HG03060 (cell line): ENCODE data around the gene ADCY10.
"Not testable (repeated sequence)": the region's sequence is repeated elsewhere in the genome, so short reads cannot be mapped to it uniquely, and the experiment has no call there.

Source experiments
- ATAC-seq: cut with Tn5 transposase; IDR thresholded peaks from one replicate; pipeline ENCODE4 v1.9.1; 2021; ENCODE audit warnings: low read depth, moderate number of reproducible peaks; ENCODE audit not compliant: unreplicated experiment

The ADCY10 gene

DNA sequence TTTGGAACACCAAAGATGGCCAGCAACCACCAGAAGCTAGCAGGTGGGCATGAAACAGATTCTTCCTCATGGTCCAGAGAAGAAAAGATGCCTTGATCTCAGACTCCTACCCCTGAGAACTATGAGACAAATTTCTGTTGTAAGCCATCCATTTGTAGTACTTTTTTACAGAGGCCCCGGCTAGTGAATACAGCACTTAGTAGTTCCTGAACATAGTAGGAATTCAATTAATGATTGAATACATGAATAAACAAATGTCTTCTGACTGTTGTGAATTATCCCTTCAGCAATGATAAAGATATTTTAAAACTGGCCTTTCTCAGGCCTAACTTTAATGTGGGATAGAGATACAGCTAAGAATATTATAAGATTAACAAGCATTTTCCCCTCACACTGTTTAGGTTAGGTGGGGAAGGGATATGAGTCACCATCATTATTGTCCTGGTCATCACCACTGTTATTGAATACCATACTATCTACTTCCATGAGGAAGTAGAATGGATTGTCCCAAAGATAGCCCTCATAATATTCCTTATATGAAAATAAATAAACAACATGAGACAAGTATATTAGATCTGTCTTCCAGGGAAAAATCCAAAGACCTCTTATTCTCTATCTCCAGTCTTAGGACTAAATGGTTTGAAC, 51.4 kb downstream of the ADCY10 start:
- no peak for ATAC-seq

DNA sequence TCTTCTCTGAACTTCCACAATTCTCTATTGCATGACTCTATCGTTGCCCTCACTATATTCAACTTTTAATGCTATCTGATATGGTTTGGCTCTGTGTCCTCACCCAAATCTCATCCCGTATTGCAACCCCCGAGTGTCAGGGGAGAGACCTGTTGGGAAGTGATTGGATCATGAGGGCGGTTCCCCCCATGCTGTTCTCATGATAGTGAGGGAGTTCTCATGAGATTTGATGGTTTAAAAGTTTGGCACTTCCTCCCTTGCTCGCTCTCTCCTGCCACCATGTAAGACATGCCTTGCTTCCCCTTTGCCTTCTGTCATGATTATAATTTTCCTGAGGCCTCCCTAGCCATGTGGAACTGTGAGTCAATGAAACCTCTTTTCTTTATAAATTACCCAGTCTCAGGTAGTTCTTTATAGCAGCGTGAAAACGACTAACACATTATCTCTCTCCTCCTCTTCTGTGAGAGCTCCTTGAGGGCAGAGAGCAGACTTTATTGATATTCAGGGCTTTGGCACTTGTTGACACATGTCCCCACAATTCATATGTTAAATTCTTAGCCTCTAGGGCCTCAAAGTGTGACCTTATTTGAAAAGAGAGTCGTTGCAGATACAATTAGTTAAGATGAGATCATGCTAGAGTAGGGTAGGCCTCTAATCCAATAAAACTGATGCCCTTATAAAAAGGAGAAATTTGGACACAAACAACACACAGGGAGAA, 52.1 kb downstream of the ADCY10 start:
- ATAC-seq, result no peak

DNA sequence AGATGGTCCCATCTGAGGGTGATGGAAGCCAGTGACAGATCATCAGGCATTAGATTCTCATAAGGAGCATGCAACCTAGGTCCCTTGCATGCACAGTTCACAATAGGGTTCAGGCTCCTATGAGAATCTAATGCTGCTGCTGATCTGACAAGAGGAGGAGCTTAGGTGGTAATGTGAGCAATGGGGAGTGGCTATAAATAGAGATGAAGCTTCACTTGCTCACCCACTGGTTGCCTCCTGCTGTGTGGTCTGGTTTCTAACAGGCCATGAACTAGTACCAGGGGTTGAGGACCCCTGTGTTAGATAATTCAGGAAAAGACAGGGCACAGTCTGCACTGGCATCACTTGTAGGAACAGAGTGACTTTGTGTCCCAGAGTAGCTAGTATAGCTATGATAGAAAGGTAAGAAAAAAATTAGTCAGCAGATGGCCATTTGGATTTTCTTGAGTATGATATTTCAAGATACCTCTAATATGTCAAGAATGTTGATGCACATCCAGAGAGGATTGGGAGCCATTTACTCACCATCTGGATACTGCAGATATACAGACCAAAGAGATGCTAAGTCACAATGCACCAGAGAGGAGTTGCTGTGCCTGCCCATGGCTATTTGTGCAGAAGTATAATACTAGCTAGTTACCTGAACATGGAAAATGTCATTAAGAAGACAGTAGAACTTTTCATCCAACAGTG, 53.6 kb downstream of the ADCY10 start:
- no peak for ATAC-seq

DNA sequence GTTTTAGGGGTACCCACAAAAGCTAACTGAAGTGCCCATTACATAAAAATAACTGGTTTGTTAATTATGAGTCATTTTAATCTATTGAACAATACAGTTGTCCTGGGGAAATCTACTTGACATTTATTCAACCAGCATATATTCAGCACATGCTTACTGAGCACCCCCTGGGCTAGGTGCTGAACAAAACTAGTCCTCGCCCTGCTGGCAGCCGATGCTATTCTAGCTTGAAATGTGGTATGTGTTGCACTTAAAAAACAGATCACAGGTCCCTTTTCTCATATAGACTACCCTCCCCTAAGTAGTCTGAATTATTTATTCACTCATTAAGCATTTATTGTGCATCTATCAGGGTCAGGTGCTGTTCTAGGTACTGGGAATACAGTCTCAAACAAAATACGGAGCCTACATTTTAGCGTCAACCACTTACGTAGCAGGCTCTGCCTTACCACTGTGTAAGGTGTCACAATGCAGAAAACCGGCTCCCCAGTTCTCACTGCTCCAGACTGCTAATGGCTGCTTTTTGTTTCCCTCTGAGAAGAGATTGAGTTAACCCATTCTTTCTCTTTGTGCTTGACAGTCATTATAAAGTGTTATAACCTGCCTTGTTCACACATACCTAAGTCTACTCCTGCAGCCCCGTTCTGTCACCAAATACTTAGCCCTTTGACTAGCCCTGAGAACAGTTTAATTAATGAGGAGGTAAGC, 57.1 kb downstream of the ADCY10 start:
- no peak for ATAC-seq

DNA sequence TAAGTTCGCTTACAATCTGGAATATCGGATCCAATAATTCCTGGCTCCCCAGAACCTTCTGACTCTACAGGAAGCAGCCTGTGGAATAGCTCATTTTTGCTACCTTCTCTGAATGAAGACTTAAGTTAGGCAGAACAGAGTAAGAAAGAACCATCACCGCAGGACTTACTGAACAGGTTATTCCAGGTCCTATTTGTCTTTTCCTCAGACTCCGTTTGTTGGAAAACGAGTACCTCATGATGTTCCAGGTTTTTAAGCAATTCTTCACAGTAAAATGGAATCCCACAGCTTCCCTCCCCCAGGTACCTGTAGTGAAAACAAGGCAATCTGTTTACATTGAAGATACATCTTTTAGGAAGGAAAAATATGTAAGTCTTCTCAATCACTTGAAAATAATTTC, 59.8 kb downstream of the ADCY10 start:
- no peak for ATAC-seq

DNA sequence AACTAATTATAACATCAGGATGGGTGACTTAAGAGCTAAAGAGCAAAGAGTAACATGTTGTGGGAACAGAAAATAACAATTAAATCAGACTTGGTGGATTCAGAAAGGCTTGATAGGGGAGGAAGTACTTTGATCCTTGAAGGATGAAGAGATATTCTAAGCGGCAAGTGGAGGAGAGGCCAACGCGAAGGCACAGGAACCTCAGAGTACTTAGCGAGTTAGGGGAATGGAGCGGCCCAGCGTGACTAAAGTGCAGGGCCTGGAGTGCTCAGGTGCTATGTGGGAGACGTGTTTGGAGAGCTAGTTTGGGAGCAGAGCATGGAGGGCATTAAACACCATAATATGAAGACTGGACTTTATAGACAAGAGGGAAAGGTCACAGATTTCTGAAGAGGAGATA, 64.3 kb downstream of the ADCY10 start:
- no peak for ATAC-seq

DNA sequence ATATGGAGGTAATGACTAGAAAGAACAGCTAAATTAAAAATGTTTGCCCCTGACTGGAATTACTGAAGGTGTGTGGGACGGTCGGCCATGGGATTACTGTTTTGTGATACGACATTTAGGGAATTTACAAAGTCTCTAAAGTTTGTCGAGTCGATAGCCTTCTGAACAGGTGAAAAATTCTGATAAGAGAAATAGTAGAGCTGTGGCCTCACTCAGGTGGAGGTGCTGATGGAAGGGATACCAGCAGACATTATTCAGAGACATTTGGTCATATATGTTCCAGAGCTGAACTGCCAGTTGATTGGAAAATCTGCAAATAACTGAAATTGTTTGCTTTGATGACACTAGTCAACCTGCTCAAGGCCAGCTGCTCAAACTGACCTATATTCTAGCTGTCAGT, 71.1 kb downstream of the ADCY10 start:
- ATAC-seq, result no peak

DNA sequence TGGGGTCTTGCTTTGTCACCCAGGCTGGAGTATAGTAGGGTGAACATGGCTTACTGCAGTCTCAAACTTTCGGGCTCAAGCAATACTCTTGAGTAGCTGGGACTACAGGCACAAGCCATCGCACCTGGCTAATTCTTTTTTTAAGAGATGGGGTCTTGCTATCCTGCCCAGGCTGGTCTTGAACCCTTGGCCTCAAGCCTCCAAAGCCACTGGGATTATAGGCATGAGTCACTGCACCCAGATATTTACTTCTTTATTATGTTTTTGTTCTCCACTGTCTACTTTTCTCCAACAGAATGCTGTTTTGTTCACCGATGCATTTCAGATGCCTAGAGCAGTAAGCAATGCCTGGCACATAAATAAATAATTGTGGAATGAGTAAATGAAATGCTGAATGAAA, 72.4 kb downstream of the ADCY10 start:
- ATAC-seq, result no peak

DNA sequence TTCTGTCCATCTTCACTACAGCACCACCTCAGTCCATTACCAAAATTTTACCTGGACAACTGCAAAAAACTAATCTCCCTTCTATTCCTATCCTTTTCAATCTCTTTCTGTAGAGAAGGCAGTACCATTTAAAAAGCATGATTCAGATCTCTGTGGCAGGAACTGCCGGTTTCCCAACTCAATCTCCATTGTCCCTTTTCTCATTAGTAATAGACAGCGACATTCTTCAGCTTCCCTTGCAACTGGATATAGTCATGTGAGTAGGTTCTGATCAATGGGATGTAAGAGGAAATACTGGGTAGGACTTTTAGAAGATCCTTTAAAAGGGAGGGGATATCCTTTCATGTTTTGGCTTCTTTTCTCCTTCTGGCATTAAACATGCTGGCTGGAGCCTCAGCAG, 74.9 kb downstream of the ADCY10 start:
- ATAC-seq, result no peak

GRCh38 chr1:167837326-167837725, 76.6 kb downstream of the ADCY10 start:
- no peak for ATAC-seq

- ATAC-seq, result no peak
Measured at GRCh38 chr1:167836197-167836596, 77.7 kb downstream of the ADCY10 start.

DNA sequence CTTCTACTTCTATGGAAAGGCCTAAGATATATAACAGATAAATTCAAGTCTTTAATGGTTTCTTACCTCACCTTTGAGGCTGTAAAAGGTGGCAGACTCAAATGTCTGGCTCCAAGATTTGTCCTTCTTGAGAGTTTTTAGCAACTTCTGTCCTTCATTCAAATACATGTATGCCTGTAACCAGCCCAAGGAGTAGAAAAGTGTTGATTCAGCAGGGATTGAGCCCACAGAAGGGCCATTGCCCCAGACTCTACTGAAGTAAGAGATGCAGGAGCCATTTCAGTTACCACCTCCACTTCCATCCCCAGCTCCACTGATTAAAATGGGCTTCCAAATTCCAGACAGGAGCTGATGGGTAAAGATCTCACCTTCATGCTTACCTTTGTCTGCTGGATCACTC, 80.0 kb downstream of the ADCY10 start:
- no peak for ATAC-seq

DNA sequence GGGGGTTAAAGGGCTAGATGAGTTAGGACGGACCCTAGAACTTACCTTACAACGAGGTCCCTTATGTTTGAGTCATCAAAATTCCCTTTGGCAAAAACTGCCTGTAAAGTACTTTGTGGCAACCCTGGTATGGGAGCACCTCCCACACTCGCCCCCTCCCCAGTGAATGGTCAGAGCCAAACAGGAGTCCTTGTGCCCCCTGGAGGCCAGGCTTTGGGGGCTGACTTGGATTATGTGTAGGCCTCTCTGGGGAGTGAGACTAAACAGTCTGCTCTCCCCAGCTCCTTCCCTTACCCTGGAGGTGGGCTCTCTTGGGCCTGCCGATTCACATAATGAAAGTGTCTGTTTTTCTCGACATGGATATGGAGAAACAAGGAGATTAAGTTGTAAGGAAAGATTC, 81.2 kb downstream of the ADCY10 start:
- ATAC-seq, result no peak

- ATAC-seq, result not testable (repeated sequence)
Measured at GRCh38 chr1:167830668-167831067, 83.3 kb downstream of the ADCY10 start.

- ATAC-seq, result no peak
Measured at GRCh38 chr1:167829868-167830267, 84.1 kb downstream of the ADCY10 start.

GRCh38 chr1:167826127-167826526, 87.8 kb downstream of the ADCY10 start:
- ATAC-seq, result no peak

GRCh38 chr1:167825419-167826079, 88.4 kb downstream of the ADCY10 start:
- ATAC-seq, result no peak

DNA sequence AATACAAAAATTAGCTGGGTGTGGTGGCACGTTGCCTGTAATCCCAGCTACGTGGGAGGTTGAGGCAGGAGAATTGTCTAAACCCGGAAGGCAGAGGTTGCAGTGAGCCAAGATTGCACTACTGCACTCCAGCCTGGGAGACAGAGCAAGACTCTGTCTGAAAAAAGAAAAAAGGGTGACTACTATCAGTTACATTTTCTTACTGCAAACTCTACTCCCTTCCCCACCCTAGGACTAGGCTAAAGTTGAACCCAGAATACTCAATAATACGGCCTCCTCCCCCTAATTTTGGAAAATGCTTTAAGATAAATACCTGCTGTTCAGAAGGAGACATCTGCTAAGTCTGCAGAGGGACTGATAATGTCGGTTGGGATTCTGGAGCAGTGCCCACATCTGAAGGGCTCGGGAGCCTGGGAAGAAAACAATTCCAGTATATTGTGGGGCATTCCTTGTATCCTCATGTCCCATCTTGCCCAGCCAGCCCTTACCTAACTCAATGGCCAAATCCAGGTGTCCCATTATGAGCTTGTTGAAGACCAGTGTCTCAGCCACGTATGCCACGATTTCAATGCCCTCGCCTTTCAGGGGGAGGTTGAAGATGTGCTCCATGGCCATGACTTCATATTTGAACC, 89.7 kb downstream of the ADCY10 start:
- no peak for ATAC-seq

- ATAC-seq, result no peak
Measured at GRCh38 chr1:167821969-167822685, 91.8 kb downstream of the ADCY10 start.

DNA sequence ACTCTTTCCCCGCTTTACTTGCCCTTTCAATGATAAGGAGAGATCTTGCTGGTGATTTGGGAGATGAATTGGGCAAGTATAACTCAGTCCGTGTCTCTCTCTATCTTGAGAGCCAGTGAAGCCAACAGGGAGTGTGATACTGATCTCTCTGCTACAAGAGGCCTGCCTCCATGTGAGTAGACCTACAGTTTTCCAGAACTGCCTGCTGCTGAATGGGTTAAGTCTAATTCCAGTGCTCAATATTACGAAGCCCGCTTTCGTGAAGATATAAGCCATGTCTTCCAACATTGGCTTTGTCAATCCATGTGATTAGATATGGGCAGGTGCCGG, 92.6 kb downstream of the ADCY10 start:
- ATAC-seq, result no peak
